ENCODE results near the gene SWSAP1.
A peak's percentile ranks its signal among the peaks of the same experiment; 100 is the strongest.

Gene SWSAP1

GRCh38 chr19:11355160-11356073 lies 19.0 kb upstream of the SWSAP1 start, which contains the start of gene PLPPR2:
TSS of gene PLPPR2 (plus strand) at chr19:11355432. CDS start at chr19:11357674, 2,242 bp downstream.
- peak; percentile 97 for DNase-seq (ENCODE audit: low spot score)

GRCh38 chr19:11356074-11356397 lies 18.4 kb upstream of the SWSAP1 start:
- DNase-seq (ENCODE audit: low spot score), result no peak

DNA sequence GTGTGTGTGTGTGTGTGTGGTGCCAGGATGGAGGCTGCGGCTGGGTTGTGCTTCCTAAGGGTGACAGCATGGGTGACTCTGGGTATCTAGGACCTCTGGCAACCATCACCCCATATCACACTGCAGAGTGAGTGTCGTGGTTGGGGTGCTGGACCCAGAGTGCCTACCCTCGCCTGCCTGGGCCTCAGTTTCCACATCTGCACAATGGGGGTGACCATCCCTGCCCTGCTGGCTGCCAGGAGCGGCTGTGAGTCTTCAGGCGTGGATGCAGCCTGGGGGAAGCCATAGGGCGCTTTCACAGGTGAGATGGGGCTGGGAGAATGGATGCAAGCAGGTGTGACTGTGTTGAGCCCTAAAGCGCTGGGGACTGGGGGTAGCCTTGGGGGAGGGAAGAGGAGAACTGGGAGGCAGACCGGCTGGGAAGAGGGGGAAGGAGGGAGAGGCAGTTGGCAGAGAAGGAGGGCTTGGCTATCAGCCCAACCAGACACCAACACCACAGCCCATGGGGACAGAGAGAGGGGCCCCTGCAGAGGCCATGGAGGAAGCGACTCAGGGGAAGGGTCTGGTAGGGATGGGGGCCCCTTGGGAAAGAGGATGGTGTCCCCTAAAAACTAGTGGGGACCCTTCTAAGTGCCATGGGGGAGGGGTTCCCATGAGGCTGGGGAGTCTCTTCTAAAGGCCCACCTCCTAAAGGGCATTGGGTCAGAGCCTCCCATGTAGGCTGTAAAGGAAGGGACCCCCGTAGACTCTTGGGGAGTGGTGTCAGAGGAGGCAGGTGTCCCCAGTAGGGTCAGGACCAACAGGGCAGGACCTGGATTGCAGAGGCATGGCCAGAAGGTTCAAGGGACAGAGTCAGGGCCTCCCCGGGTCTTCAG lies 17.6 kb upstream of the SWSAP1 start:
- DNase-seq (ENCODE audit: low spot score), result no peak

DNA sequence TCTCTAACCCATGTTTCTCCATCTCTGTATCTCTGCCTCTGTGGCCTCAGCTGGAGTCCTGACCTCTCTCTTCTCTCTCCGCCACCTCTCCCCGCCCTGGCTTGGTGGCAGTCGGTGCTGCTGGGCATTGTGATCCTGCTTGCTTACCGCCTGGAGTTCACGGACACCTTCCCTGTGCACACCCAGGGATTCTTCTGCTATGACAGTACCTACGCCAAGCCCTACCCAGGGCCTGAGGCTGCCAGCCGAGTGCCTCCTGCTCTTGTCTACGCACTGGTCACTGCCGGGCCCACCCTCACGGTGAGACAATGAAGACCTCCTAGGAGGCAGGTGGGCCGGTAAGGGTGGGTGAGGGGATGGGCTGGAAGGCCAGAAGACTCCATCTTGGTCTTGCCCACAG lies 15.0 kb upstream of the SWSAP1 start:
- no peak for DNase-seq (ENCODE audit: low spot score)

- no peak for DNase-seq (ENCODE audit: low spot score)
These were observed 13.3 kb upstream of the SWSAP1 start for GRCh38 chr19:11361037-11361770.

DNA sequence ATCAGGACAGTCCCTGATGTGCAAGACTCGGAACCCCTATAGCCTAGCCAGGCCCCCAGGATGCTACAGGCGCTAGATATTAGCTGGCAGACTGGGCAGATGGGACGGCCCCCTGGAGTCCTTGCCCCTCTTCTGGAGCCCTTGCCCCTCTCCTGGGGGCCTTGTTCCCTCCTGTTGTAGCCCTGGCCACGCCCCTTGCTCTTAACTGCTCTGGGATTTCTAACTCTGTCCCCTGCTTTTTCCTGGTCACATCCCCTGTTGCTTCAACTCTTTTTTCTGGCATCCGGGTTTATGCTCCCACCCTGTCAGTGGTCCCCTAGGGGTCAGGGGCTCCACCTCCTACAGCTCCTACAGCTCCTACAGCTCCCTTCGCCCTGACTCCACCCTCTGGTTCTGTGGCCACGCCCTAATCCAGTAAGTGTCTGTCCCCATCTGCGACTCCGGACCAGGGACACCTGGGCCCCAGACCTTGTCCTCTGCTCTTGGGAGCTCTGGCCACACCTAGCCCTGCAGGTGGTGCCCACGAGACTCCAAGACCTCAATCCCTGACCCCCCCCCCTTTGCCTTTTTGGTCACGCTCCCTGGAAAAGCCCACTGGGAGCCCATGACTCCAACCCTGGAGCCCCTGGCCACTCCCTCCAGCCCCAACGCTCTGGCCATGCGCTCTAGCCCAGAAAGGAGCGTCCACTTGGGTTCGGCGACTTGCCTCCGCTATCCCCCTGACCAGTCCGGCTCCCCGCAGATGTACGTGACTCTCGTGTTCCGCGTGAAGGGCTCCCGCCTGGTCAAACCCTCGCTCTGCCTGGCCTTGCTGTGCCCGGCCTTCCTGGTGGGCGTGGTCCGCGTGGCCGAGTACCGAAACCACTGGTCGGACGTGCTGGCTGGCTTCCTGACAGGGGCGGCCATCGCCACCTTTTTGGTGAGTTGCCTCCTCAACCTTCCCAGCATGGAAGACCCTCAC lies 12.4 kb upstream of the SWSAP1 start:
- DNase-seq (ENCODE audit: low spot score), result no peak

- no peak for DNase-seq (ENCODE audit: low spot score)
These were observed 10.6 kb upstream of the SWSAP1 start for GRCh38 chr19:11363881-11364280.

DNA sequence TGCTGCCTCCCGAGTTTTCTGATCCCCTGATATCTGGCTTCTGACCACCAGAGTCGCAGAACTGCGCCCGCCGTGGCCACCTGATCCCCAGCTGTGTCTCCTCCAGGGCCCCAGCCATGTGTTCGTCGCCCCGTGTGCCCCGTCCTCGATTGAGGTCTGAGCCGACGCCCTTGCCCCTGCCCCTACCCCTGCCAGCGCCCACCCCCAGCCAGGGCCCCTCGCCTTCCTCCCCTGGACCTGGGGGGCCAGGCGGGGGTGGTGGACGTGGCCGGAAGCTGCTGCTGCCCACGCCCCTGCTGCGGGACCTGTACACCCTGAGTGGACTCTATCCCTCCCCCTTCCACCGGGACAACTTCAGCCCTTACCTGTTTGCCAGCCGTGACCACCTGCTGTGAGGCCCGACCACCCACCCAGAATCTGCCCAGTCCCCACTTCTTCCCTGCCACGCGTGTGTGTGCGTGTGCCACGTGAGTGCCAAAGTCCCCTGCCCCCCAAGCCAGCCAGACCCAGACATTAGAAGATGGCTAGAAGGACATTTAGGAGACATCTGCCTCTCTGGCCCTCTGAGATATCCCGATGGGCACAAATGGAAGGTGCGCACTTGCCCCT lies 10.1 kb upstream of the SWSAP1 start:
- DNase-seq (ENCODE audit: low spot score), result no peak

DNA sequence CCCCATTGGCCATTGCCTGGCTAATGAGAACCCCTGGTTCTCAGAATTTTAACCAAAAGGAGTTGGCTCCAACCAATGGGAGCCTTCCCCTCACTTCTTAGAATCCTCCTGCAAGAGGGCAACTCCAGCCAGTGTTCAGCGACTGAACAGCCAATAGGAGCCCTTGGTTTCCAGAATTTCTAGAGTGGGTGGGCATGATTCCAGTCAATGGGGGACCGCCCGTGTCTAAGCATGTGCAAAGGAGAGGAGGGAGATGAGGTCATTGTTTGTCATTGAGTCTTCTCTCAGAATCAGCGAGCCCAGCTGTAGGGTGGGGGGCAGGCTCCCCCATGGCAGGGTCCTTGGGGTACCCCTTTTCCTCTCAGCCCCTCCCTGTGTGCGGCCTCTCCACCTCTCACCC lies 9.5 kb upstream of the SWSAP1 start:
- DNase-seq (ENCODE audit: low spot score), result no peak

DNA sequence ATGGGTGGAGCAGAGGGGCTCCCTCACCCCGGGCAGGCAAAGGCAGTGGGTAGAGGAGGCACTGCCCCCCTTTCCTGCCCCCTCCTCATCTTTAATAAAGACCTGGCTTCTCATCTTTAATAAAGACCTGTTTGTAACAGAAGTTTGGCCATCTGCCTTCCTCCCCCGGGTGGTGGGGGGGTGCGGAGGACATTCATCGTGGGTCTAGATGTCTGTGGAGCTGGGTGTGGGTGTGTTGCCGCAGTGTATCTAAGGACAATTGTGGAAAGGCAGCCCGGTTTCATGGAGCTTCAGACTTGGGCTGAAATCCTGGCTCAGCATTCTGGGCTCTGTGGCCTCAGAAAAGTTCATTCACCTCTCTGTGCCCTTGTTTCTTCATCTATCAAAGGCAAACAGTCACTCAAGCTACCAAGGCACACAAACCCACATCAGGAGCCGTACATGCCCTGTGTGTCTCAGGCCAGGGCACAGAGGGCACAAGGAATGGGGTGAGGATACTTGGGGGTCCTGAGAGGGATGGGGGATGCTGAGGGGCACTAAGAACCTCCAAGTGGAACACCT lies 8.8 kb upstream of the SWSAP1 start:
- no peak for DNase-seq (ENCODE audit: low spot score)

- DNase-seq (ENCODE audit: low spot score), result no peak
These were observed 6.9 kb upstream of the SWSAP1 start for GRCh38 chr19:11367528-11367927.

- no peak for DNase-seq (ENCODE audit: low spot score)
These were observed 3.7 kb upstream of the SWSAP1 start for GRCh38 chr19:11370744-11371143.

DNA sequence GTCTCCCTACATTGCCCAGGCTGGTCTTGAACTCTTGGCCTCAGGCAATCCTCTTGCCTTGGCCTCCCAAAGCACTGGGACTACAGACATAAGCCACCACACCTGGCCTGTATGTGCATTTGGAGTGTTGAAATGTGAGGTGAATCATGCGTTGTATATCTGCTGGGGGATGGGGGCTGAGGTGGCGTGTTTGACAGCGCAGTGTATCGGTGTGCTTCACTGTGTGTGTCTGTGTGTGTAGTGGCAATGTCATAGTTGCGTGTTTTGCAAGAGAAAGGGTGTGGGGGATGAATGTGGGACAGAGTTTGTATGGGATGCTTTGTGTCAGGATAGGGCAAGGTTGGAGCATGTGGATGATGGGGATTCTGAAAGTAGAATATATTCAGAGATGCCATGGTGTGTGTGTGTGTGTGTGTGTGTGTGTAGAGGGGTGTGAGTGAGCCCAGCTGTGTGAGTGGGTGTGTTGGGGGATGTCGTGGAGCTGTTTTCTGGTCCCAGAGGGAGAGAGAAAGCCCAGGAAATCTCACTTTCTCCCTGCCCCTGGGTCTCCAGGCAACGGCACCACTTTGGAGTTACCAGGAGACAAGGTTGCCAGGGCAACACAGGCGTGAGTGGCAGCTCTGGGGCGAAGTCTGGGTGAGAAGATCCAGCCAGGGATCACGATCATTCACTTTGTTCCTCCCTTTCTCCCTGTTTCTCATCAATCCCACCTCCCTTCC lies 1.1 kb upstream of the SWSAP1 start:
- DNase-seq (ENCODE audit: low spot score), result no peak

- no peak for DNase-seq (ENCODE audit: low spot score)
These were observed 507 bp upstream of the SWSAP1 start for GRCh38 chr19:11373885-11374432.

GRCh38 chr19:11375143-11375948 lies 880 bp downstream of the SWSAP1 start:
- no peak for DNase-seq (ENCODE audit: low spot score)

DNA sequence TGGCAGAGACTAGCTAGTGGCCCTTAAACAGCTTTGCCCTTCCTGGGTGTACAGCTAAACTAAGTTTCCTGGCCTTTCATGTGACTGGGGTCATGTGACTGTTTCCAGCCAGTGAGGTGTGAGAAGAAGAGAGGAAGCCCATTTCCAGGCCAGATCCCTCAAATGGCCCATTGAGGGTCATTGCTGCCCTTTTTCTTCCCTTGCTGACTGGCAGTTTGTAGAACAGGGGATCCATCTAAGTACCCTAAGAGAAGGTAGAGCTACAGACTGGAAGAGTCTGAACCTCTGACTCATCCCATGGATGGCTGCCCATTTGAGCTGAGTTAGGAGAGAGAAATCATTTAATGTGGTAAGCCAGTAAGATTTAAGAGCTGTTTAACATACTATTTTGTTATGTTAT lies 2.8 kb downstream of the SWSAP1 start:
- peak; percentile 73 for DNase-seq (ENCODE audit: low spot score)

- no peak for DNase-seq (ENCODE audit: low spot score)
These were observed 3.3 kb downstream of the SWSAP1 start for GRCh38 chr19:11377756-11378155.
